Measurements from ENCODE around the gene RASA3. TPM values are rescaled to one million over a fixed set of nuclear protein-coding genes. Genes with fewer than 3 reads are reported as not detected.
"Not testable (repeated sequence)": the region's sequence is repeated elsewhere in the genome, so short reads cannot be mapped to it uniquely, and the experiment has no call there.

Gene RASA3
- total RNA-seq, 1 experiment from 2014 or later, result 16.5 TPM

GRCh38 chr13:114141261-114141996 lies 9.0 kb upstream of the RASA3 start:
- Histone ChIP-seq H3K4me3 (ENCODE audit: insufficient read depth, low read depth, low read length) (no peak overlapping the region), H3K36me3 (replicated peaks; ENCODE audit: control insufficient read depth, insufficient read depth, low read length) (no peaks in the 10 kb centered on the region), H3K27me3 (ENCODE audit: control insufficient read depth, insufficient read depth, low read length) (no peaks in the 10 kb centered on the region)
- DNase-seq, result no peak

GRCh38 chr13:114140906-114141250 lies 8.5 kb upstream of the RASA3 start:
- Histone ChIP-seq H3K4me3 (ENCODE audit: insufficient read depth, low read depth, low read length) (no peak overlapping the region), H3K36me3 (replicated peaks; ENCODE audit: control insufficient read depth, insufficient read depth, low read length) (no peaks in the 10 kb centered on the region)
- no peak for DNase-seq

DNA sequence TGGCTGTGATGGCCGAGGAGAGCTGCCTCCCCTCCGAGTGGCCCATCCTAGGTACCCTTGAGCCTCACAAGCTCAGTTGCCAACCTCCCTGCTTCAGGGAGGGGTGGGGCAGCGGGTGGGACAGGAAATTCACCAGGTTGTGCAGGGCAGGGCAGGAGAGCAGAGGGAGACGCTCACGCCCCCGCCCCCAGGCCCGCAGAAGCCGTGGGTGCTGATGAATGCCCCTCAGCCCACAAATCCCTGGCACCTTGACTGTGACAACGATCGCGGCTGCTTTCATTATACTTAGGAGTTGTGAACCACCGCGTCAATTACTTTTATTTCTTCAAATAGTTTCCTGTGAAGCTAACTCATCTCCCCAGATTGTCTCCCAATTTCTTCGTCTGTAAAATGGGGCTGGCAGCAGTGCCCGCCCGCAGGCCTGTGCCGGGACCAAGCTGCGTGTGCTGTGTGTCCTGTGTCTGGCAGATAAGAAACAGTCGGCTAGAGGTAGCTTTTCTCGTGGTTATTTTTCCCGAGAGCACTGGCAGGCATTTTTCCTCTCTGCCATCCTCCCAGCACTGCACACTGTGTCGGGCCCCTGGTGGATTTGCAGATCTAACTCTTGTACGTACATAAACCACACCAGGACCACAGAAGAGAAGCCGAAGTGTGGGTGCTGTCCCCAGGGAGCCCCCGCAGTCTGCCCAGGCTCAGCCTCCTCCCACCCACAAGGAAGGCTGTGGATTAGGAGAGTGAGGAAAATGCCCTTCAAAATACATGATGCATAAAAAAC lies 7.9 kb upstream of the RASA3 start:
- Histone ChIP-seq H3K36me3 (replicated peaks; ENCODE audit: control insufficient read depth, insufficient read depth, low read length) (no peaks in the 10 kb centered on the region), H3K27me3 (ENCODE audit: control insufficient read depth, insufficient read depth, low read length) (no peaks in the 10 kb centered on the region; the same call in 1 of the 2 replicates)
- DNase-seq, result no peak

More at GRCh38 chr13:114140906-114141250, 8.5 kb upstream of the RASA3 start:
- H3K27me3 ChIP-seq (ENCODE audit: control insufficient read depth, insufficient read depth, low read length), result no peaks in the 10 kb centered on the region

DNA sequence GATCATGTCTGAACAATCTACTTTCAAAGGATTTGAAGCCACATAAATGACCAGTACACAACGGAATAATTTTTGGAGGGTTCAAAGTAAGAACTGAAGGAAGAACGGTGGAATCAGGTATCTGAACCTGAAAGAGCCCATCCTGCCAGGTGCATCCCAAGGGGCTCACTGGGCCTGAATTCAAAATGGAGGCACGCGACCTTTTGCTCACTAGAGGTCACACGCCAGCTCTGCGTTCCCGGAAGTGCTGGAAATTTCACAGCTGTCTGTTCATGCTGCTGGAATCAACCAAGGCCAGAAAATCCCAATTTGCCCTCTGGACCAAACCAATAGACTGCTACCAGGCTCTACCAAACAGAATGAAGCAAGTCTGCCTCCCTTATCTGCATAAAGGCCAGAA lies 4.2 kb upstream of the RASA3 start:
- DNase-seq, result no peak
- H3K27me3 ChIP-seq (ENCODE audit: control insufficient read depth, insufficient read depth, low read length), result peaks cover 2% of the 10 kb centered on the region
- H3K4me3 ChIP-seq (ENCODE audit: insufficient read depth, low read depth, low read length), result no peak overlapping the region
- no peaks in the 10 kb centered on the region for H3K36me3 ChIP-seq (replicated peaks; ENCODE audit: control insufficient read depth, insufficient read depth, low read length)

More for the DNA sequence above, 7.9 kb upstream of the RASA3 start:
- no peak overlapping the region for H3K4me3 ChIP-seq (ENCODE audit: insufficient read depth, low read depth, low read length)

- Histone ChIP-seq H3K27me3 (ENCODE audit: control insufficient read depth, insufficient read depth, low read length) (peaks cover 3% of the 10 kb centered on the region), H3K36me3 (replicated peaks; ENCODE audit: control insufficient read depth, insufficient read depth, low read length) (no peaks in the 10 kb centered on the region), H3K4me3 (ENCODE audit: insufficient read depth, low read depth, low read length) (no peak overlapping the region)
- peak; percentile 69 for DNase-seq
Measured at GRCh38 chr13:114135731-114136171, 3.3 kb upstream of the RASA3 start.

- peaks cover 3% of the 10 kb centered on the region for H3K27me3 ChIP-seq (ENCODE audit: control insufficient read depth, insufficient read depth, low read length)
- H3K36me3 ChIP-seq (replicated peaks; ENCODE audit: control insufficient read depth, insufficient read depth, low read length), result no peaks in the 10 kb centered on the region
- DNase-seq, result no peak
- no peak overlapping the region for H3K4me3 ChIP-seq (ENCODE audit: insufficient read depth, low read depth, low read length)
Measured at GRCh38 chr13:114134944-114135610, 2.7 kb upstream of the RASA3 start.

GRCh38 chr13:114134111-114134943 lies 1.9 kb upstream of the RASA3 start:
- DNase-seq, result peak; percentile 72
- Histone ChIP-seq H3K27me3 (ENCODE audit: control insufficient read depth, insufficient read depth, low read length) (peaks cover 3% of the 10 kb centered on the region), H3K36me3 (replicated peaks; ENCODE audit: control insufficient read depth, insufficient read depth, low read length) (no peaks in the 10 kb centered on the region), H3K4me3 (ENCODE audit: insufficient read depth, low read depth, low read length) (no peak overlapping the region)

DNA sequence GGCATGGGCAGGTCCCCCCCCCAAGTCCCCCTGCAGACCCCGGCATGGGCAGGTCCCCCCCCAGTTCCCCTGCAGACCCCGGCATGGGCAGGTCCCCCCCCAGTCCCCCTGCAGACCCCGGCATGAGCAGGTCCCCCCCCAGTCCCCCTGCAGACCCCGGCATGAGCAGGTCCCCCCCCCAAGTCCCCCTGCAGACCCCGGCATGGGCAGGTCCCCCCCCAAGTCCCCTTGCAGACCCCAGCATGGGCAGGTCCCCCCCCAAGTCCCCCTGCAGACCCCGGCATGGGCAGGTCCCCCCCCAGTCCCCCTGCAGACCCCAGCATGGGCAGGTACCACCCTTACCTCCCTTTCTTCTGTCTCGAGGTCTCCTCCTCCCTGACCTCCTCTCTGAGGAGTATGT lies 1.1 kb upstream of the RASA3 start:
- H3K27me3 ChIP-seq (ENCODE audit: control insufficient read depth, insufficient read depth, low read length); DNase-seq; H3K36me3 ChIP-seq (replicated peaks; ENCODE audit: control insufficient read depth, insufficient read depth, low read length); H3K4me3 ChIP-seq (ENCODE audit: insufficient read depth, low read depth, low read length): not testable (repeated sequence)

GRCh38 chr13:114133126-114133525 lies 703 bp upstream of the RASA3 start:
- not testable (repeated sequence) for H3K27me3 ChIP-seq (ENCODE audit: control insufficient read depth, insufficient read depth, low read length); H3K4me3 ChIP-seq (ENCODE audit: insufficient read depth, low read depth, low read length); DNase-seq

GRCh38 chr13:114131583-114132418 lies 622 bp downstream of the RASA3 start:
- Histone ChIP-seq H3K4me3 (ENCODE audit: insufficient read depth, low read depth, low read length) (peak overlapping the region; percentile 71), H3K27me3 (ENCODE audit: control insufficient read depth, insufficient read depth, low read length) (peaks cover 3% of the 10 kb centered on the region), H3K36me3 (replicated peaks; ENCODE audit: control insufficient read depth, insufficient read depth, low read length) (no peaks in the 10 kb centered on the region; the same call in 1 of the 2 replicates)
- DNase-seq, result peak; percentile 92

More at GRCh38 chr13:114133126-114133525, 703 bp upstream of the RASA3 start:
- H3K36me3 ChIP-seq (replicated peaks; ENCODE audit: control insufficient read depth, insufficient read depth, low read length), result not testable (repeated sequence)

DNA sequence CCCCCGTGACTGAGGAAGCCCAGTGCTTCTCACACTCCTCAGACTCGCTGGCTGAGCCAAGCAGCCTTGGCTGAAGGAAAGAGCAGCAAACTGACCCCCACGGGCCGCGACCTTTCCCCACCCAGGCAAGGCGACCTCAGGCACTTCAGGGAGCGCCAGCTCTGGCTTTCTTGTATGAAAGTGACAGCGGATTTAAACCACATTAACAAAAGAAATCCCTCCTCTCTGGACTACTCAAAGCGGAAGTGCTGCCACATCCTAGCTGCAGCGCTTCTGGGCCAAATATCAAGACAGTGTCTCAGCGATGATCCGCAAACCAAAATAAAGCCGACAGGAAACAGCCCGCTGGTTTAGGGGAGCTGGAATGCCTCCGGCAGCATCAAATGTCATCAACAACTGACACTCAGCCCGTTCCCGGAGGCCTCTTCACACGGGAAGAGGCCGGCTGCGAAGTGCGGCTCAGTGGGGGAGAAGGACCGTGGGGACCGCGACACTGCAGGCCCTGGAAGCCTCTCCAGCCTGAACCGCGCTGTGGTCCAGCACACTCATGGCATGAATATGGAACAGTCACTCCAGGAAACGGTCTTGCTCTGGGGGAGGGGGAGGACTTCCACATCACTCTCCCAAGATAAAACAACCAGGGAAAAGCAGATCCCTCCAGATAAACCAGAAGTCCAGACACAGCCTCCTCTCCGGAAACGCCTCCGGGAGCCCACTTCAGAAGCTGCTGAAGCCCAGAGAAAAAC lies 1.4 kb downstream of the RASA3 start:
- peak overlapping the region; percentile 71 for H3K4me3 ChIP-seq (ENCODE audit: insufficient read depth, low read depth, low read length)
- DNase-seq, result peak; percentile 84

GRCh38 chr13:114130131-114130836 lies 2.1 kb downstream of the RASA3 start:
- H3K4me3 ChIP-seq (ENCODE audit: insufficient read depth, low read depth, low read length), result no peak overlapping the region
- peaks cover 3% of the 10 kb centered on the region for H3K27me3 ChIP-seq (ENCODE audit: control insufficient read depth, insufficient read depth, low read length)
- no peaks in the 10 kb centered on the region; the same call in 1 of the 2 replicates for H3K36me3 ChIP-seq (replicated peaks; ENCODE audit: control insufficient read depth, insufficient read depth, low read length)
- DNase-seq, result peak; percentile 68

More for the DNA sequence above, 1.4 kb downstream of the RASA3 start:
- Histone ChIP-seq H3K27me3 (ENCODE audit: control insufficient read depth, insufficient read depth, low read length) (peaks cover 3% of the 10 kb centered on the region), H3K36me3 (replicated peaks; ENCODE audit: control insufficient read depth, insufficient read depth, low read length) (no peaks in the 10 kb centered on the region; the same call in 1 of the 2 replicates)
